A549 (cell line): ENCODE results near the gene RNF213. TPM values are rescaled to one million over a fixed set of nuclear protein-coding genes. Genes with fewer than 3 reads are reported as not detected.

Experiments
- ATAC-seq, 2 experiments: fragments of 200-7000 bp in 1 of 2; fragments of >200 bp in 1 of 2; cut with Nextera tagmentation in 1 of 2; cut with Tn5 transposase in 1 of 2; 3 replicates each; pipeline versions ENCODE4 v1.8.0 to v1.9.1; 2018 to 2020; ENCODE audit warnings: mild to moderate bottlenecking in 1 of 2, moderate library complexity in 1 of 2
- CTCF ChIA-PET: fragments of 300-600 bp; sonication (Branson Sonifier 250); formaldehyde crosslinking; extraction: SDS; loops from one replicate; lab custom pipeline; 2021; ENCODE audit warnings: antibody characterized with exemption, inconsistent platforms; lab: Yijun Ruan, JAX
- POLR2A ChIA-PET: fragments of 350-600 bp; formaldehyde crosslinking; extraction: SDS; loops from one replicate; lab custom pipeline; 2021; ENCODE audit warnings: antibody characterized with exemption, inconsistent platforms; lab: Yijun Ruan, JAX
- DNase-seq, 2 experiments: peaks; one replicate each; pipeline versions ENCODE4 v3.0.0 to v3.0.0-alpha.2; 2011 to 2016; ENCODE audit warnings: low read depth in 1 of 2, low spot score in 1 of 2
- FAIRE-seq: peaks from 2 replicates; lab custom pipeline; 2011; peaks lifted over from hg19 to GRCh38; lab: Jason Lieb, UNC
- H3K27ac ChIP-seq, 2 experiments: fragments of >200 bp; sonication (Bioruptor Twin); formaldehyde crosslinking; 3 replicates each; pipeline ENCODE4 v1.5.1; 2016 to 2017
- H3K4me1 ChIP-seq: fragments of >200 bp; sonication (Bioruptor Twin); formaldehyde crosslinking; 3 replicates; pipeline ENCODE4 v1.6.1; 2016
- H3K4me2 ChIP-seq: fragments of >200 bp; sonication (Bioruptor Twin); formaldehyde crosslinking; 3 replicates; pipeline ENCODE4 v1.6.1; 2016
- H3K4me3 ChIP-seq: fragments of >200 bp; sonication (Bioruptor Twin); formaldehyde crosslinking; 3 replicates; pipeline ENCODE4 v1.5.1; 2016
- H3K9me3 ChIP-seq: fragments of >200 bp; sonication (Bioruptor Twin); formaldehyde crosslinking; 3 replicates; pipeline ENCODE4 v1.6.1; 2016
- CTCF ChIP-seq: fragments of >200 bp; sonication (Bioruptor Twin); formaldehyde crosslinking; IDR thresholded peaks from 3 replicates; pipeline ENCODE4 v1.5.1; 2016
- EHMT2 ChIP-seq: fragments of 200-600 bp; sonication (generic); IDR thresholded peaks from 2 replicates; pipeline ENCODE4 v1.6.1; 2016; ENCODE audit warnings: antibody characterized with exemption, low read depth, mild to moderate bottlenecking, moderate library complexity
- FOSL2 ChIP-seq, 2 experiments: fragments of 450-650 bp in 1 of 2; fragments of >200 bp in 1 of 2; sonication (Bioruptor Twin) in 1 of 2; formaldehyde crosslinking; IDR thresholded peaks; 2 replicates each; pipeline versions ENCODE4 v1.5.0 to v1.6.1; 2016 to 2020; ENCODE audit warnings: mild to moderate bottlenecking in 1 of 2, moderate library complexity in 1 of 2
- FOXS1 ChIP-seq: fragments of 250-450 bp; sonication (Bioruptor Pico); IDR thresholded peaks from 2 replicates; pipeline ENCODE4 v1.5.0; 2020; ENCODE audit warnings: mild to moderate bottlenecking, moderate library complexity
- GATA3 ChIP-seq: IDR thresholded peaks from 2 replicates; pipeline ENCODE4 v1.6.1; 2012; ENCODE audit warnings: borderline replicate concordance
- HOXB13 ChIP-seq: fragments of 250-450 bp; sonication (Bioruptor Pico); IDR thresholded peaks from 2 replicates; pipeline ENCODE4 v1.5.0; 2020; ENCODE audit warnings: low read depth, mild to moderate bottlenecking, moderate library complexity
- JUN ChIP-seq, 2 experiments: fragments of >200 bp; sonication (Bioruptor Twin); formaldehyde crosslinking; IDR thresholded peaks; 2 replicates in 1 of 2; 3 replicates in 1 of 2; pipeline ENCODE4 v1.6.1; 2016 to 2017
- JUNB ChIP-seq: fragments of >200 bp; sonication (Bioruptor Twin); formaldehyde crosslinking; IDR thresholded peaks from 2 replicates; pipeline ENCODE4 v1.6.1; 2016
- KDM1A ChIP-seq: fragments of 200-600 bp; sonication (generic); IDR thresholded peaks from 2 replicates; pipeline ENCODE4 v1.6.1; 2016; ENCODE audit warnings: low read depth, mild to moderate bottlenecking
- MAFK ChIP-seq: fragments of 450-650 bp; IDR thresholded peaks from 2 replicates; pipeline ENCODE4 v1.6.1; 2014; ENCODE audit not compliant: partially characterized antibody
- MAX ChIP-seq: IDR thresholded peaks from 2 replicates; pipeline ENCODE4 v1.6.1; 2012
- NR3C1 ChIP-seq: fragments of >200 bp; sonication (Bioruptor Twin); formaldehyde crosslinking; IDR thresholded peaks from 3 replicates; pipeline ENCODE4 v1.6.1; 2017
- PBX3 ChIP-seq: IDR thresholded peaks from 2 replicates; pipeline ENCODE4 v1.6.1; 2012
- PHF8 ChIP-seq: fragments of 200-600 bp; sonication (generic); IDR thresholded peaks from 2 replicates; pipeline ENCODE4 v1.6.1; 2016; ENCODE audit warnings: low read depth, mild to moderate bottlenecking, antibody characterized with exemption, moderate library complexity, borderline replicate concordance
- POLR2A ChIP-seq: IDR thresholded peaks from 2 replicates; pipeline ENCODE4 v1.6.1; 2012; ENCODE audit warnings: mild to moderate bottlenecking, low read length
- RARB ChIP-seq: fragments of 250-450 bp; sonication (Bioruptor Pico); IDR thresholded peaks from 2 replicates; pipeline ENCODE4 v1.8.0; 2021; ENCODE audit warnings: mild to moderate bottlenecking, moderate library complexity
- RCOR1 ChIP-seq: fragments of 150-350 bp; IDR thresholded peaks from 2 replicates; pipeline ENCODE4 v1.6.1; 2014; ENCODE audit warnings: antibody characterized with exemption, low read length, low read depth
- REST ChIP-seq: fragments of 200-600 bp; sonication (generic); IDR thresholded peaks from 2 replicates; pipeline ENCODE4 v1.6.1; 2016; ENCODE audit warnings: antibody characterized with exemption, mild to moderate bottlenecking, moderate library complexity
- SMC3 ChIP-seq: fragments of >200 bp; sonication (Bioruptor Twin); formaldehyde crosslinking; IDR thresholded peaks from 3 replicates; pipeline ENCODE4 v1.6.1; 2018; ENCODE audit warnings: inconsistent platforms
- TFCP2L1 ChIP-seq: fragments of 250-450 bp; sonication (Bioruptor Pico); IDR thresholded peaks from 2 replicates; pipeline ENCODE4 v1.5.0; 2021; ENCODE audit warnings: mild to moderate bottlenecking
- USF2 ChIP-seq: fragments of 450-650 bp; IDR thresholded peaks from 2 replicates; pipeline ENCODE4 v1.6.1; 2014; ENCODE audit warnings: antibody characterized with exemption
- ZFP36 ChIP-seq: fragments of 450-650 bp; IDR thresholded peaks from 2 replicates; pipeline ENCODE4 v1.6.1; 2014; ENCODE audit warnings: borderline replicate concordance; ENCODE audit not compliant: partially characterized antibody
- ZNF302 ChIP-seq: fragments of 250-450 bp; sonication (Bioruptor Pico); IDR thresholded peaks from 2 replicates; pipeline ENCODE4 v1.9.0; 2021; ENCODE audit warnings: inconsistent platforms, mild to moderate bottlenecking, moderate library complexity
- WGBS: methylation state at CpG from one replicate; pipeline ENCODE4 v1.1.6; 2017; ENCODE audit errors: missing lambda C conversion rate; 5-methylcytosine and 5-hydroxymethylcytosine counted together
- polyA plus RNA-seq, 4 experiments: library from polyadenylated mRNA; depleted of rRNA in 3 of 4; stranded (reverse); fragments of >200 nt; fragmentation: RNase III in 1 of 4; extraction: RNeasy Plus Mini Kit Qiagen cat#74134 plus additional on column Dnase treatment in 1 of 4; gene quantifications; 2 replicates in 3 of 4; 3 replicates in 1 of 4; pipeline ENCODE4 v1.2.3, GENCODE V29; 2011 to 2017

Gene RNF213
- polyA plus RNA-seq, 2 of the 4 experiments (the other 2 are of a cell fraction): 59.1 to 127 TPM

- ChIA-PET POLR2A (no interaction called here), CTCF (interaction anchor here (1.4 kb wide), 1 partner anchor 283 kb away, joined by 6 read pairs; no protein-coding TSS in a partner anchor)
- H3K4me1 ChIP-seq: no peaks in the 10 kb centered on the region
- peaks cover 3% of the 10 kb centered on the region; the same call in 1 of the 3 replicates for H3K9me3 ChIP-seq
- 85% methylated on average over 11 of the region's 11 CpGs for WGBS
- DNase-seq (no peak), ATAC-seq (no peak), FAIRE-seq (no peak)
- H3K4me3 ChIP-seq: no peak overlapping the region
- H3K27ac ChIP-seq: no peak overlapping the region
- TF ChIP-seq FOXS1 (CRISPR knock-in tag): no peak
- no peak for TF ChIP-seq HOXB13 (CRISPR knock-in tag)
- TF ChIP-seq ZNF302 (CRISPR knock-in tag): no peak
- TF ChIP-seq NR3C1: no peak
- TF ChIP-seq REST: no peak
- TF ChIP-seq KDM1A: no peak
- no peak for TF ChIP-seq SMC3
- no peak for TF ChIP-seq JUN (IDR thresholded peaks at IDR 0.05)
- no peak for TF ChIP-seq PHF8
- TF ChIP-seq RARB (CRISPR knock-in tag): no peak
- TF ChIP-seq CTCF: no peak
- TF ChIP-seq POLR2A: no peak
- no peak for TF ChIP-seq ZFP36
- no peak for TF ChIP-seq EHMT2
- H3K4me2 ChIP-seq: no peak overlapping the region
These were observed 105.3 kb downstream of the RNF213 start for GRCh38 chr17:80365983-80366382.

- ATAC-seq (no peak), DNase-seq (no peak), FAIRE-seq (no peak)
- 92% methylated on average over 17 of the region's 17 CpGs for WGBS
- Histone ChIP-seq H3K4me2 (no peak overlapping the region), H3K27ac (no peak overlapping the region), H3K4me1 (no peaks in the 10 kb centered on the region), H3K4me3 (no peak overlapping the region), H3K9me3 (no peaks in the 10 kb centered on the region)
- TF ChIP-seq USF2 (no peak), JUN (IDR thresholded peaks at IDR 0.05) (no peak), JUNB (no peak), PBX3 (no peak), FOSL2 (IDR thresholded peaks at IDR 0.05) (no peak), FOSL2 (CRISPR knock-in tag; IDR thresholded peaks at IDR 0.05) (no peak), MAFK (no peak), GATA3 (no peak), TFCP2L1 (no peak), MAX (no peak), CTCF (no peak), PHF8 (no peak), RCOR1 (no peak), HOXB13 (CRISPR knock-in tag) (no peak)
- CTCF ChIA-PET: interaction anchor here (0.6 to 1.4 kb wide), 3 partner anchors 253 to 284 kb away, joined by 3 to 6 read pairs (median 3); partner anchors contain the start of gene GAA
- POLR2A ChIA-PET: no interaction called here
These were observed 106.9 kb downstream of the RNF213 start for GRCh38 chr17:80367503-80367902.
